SK-N-MC (cell line): Measurements from ENCODE around the gene TRPC5OS.

Experiments used
- EZH2 ChIP-seq: fragments of 200-600 bp; sonication (generic); IDR thresholded peaks from one replicate; pipeline ENCODE4 v1.6.1; 2017; ENCODE audit warnings: antibody characterized with exemption
- FOXP2 ChIP-seq: optimal IDR thresholded peaks from 2 replicates; pipeline ENCODE3; 2011; ENCODE audit warnings: mild to moderate bottlenecking, moderate library complexity; ENCODE audit not compliant: insufficient read depth; ENCODE audit errors: extremely low read length, control extremely low read depth
- POLR2AphosphoS5 ChIP-seq: IDR thresholded peaks from 2 replicates; pipeline ENCODE4 v1.6.1; 2012; ENCODE audit warnings: mild to moderate bottlenecking, low read depth, low read length, borderline replicate concordance

DNA sequence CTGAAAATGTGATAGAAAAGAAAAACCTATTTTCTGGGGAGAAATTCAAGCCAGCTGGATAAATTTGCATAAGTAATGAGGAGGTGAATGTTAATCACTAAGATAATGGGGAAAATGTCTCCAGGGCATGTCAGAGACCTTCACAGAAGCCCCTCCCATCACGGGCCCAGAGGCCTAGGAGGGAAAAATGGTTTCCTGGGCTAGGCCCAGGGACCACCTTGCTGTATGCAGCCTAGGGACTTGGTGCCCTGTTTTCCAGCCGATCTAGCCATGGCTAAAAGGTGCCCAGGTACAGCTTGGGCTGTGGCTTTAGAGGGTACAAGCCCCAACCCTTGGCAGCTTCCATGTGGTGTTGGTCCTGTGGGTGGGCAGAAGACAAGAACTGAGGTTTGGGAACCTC, 46.6 kb upstream of the TRPC5OS start:
- TF ChIP-seq EZH2, result no peak
- TF ChIP-seq POLR2AphosphoS5, result no peak
- no peak for TF ChIP-seq FOXP2
